Heart right ventricle (tissue), 16 donors: ENCODE data around the gene PRDM16. TPM values are rescaled to one million over a fixed set of nuclear protein-coding genes. Genes with fewer than 3 reads are reported as not detected.

Experiments used
- ATAC-seq, 8 donors: fragments of 200-7000 bp; cut with Tn5 transposase; one replicate each; pipeline ENCODE4 v1.9.1; 2020; ENCODE audit warnings: mild to moderate bottlenecking in 8 of 8, moderate library complexity in 8 of 8, moderate number of reproducible peaks in 1 of 8
- DNase-seq, 2 donors: peaks; one replicate each; pipeline ENCODE4 v3.0.0-alpha.2; 2020
- H3K27ac ChIP-seq, 10 donors: fragments of 200-600 bp; sonication (generic) in 2 of 10; one replicate each; pipeline versions ENCODE4 v1.5.0 to v1.8.0; 2020 to 2022; ENCODE audit warnings: mild to moderate bottlenecking in 3 of 10
- H3K27me3 ChIP-seq, 7 donors: fragments of 200-600 bp; one replicate each; pipeline ENCODE4 v1.8.0; 2021 to 2022; ENCODE audit warnings: mild to moderate bottlenecking in 2 of 7
- H3K36me3 ChIP-seq, 9 donors: fragments of 200-600 bp; sonication (generic) in 1 of 9; one replicate each; pipeline versions ENCODE4 v1.5.0 to v1.8.0; 2020 to 2022; ENCODE audit warnings: mild to moderate bottlenecking in 2 of 9
- H3K4me1 ChIP-seq, 9 donors: fragments of 200-600 bp; sonication (generic) in 1 of 9; one replicate each; pipeline versions ENCODE4 v1.5.0 to v1.8.0; 2020 to 2022; ENCODE audit warnings: mild to moderate bottlenecking in 4 of 9
- H3K4me3 ChIP-seq, 10 donors: fragments of 200-600 bp; sonication (generic) in 2 of 10; one replicate each; pipeline versions ENCODE4 v1.5.0 to v1.8.0; 2020 to 2022; ENCODE audit warnings: mild to moderate bottlenecking in 7 of 10, moderate library complexity in 2 of 10
- H3K9me3 ChIP-seq, 11 donors: fragments of 200-600 bp in 10 of 11; sonication (generic) in 2 of 11; one replicate each; pipeline versions ENCODE4 v1.5.0 to v1.8.0; 2013 to 2022; ENCODE audit warnings: mild to moderate bottlenecking in 2 of 11, control low read depth in 1 of 11, moderate library complexity in 1 of 11
- CTCF ChIP-seq, 9 donors: fragments of 200-600 bp; sonication (generic) in 2 of 9; IDR thresholded peaks; one replicate each; pipeline versions ENCODE4 v1.5.0 to v1.8.0; 2021 to 2022; ENCODE audit warnings: antibody characterized with exemption in 9 of 9, mild to moderate bottlenecking in 5 of 9, moderate library complexity in 1 of 9
- WGBS, 2 donors: extraction: QIAGEN DNeasy Blood & Tissue Kit; methylation state at CpG; one replicate each; pipeline ENCODE4 v1.1.7; 2013; ENCODE audit warnings: inconsistent platforms in 1 of 2; 5-methylcytosine and 5-hydroxymethylcytosine counted together
- intact Hi-C, 10 donors: fragments of 100-400 bp; cut with DNase I; formaldehyde crosslinking; loops; one replicate each; pipeline versions ENCODE4 v1.11.1 to v1.14.2; 2022
- polyA plus RNA-seq, 2 donors: library from polyadenylated mRNA; stranded (reverse); fragments of 200-250 nt; gene quantifications; one replicate each; pipeline ENCODE4 v1.2.3, GENCODE V29; 2013
- total RNA-seq, 10 donors: library from RNA; stranded (reverse); fragmentation: NEBNext Ultra II Directional in 3 of 10; extraction: Animal tissue kit (Norgen Biotek cat#: 25700) in 3 of 10; gene quantifications; one replicate each; pipeline versions ENCODE4 v1.2.1 to v1.2.4, GENCODE V29; 2021 to 2023
- donor health status: Arrhythmogenic right ventricular cardiomyopathy.
- donor health status: ischemic (EF 13 %, LVEDD 7.1; RV severe dilation, severe dysfunction).
- donor health status: healthy with polysubstance abuse.
- donor health status: DM: no; HTN: yes; CAD: no.
- donor health status: DM: no; HTN: no; CAD: no.
- donor health status: ischemic (EF 25% LVEDD 6.9; RV normal size, moderate dysfunction).
- donor health status: ischemic (EF 25% LVEDD 5.7; RV mildly dilated, moderate dysfunction).
- donor health status: healthy.
- donor health status: DM: yes; HTN: yes; CAD: no.
- donor health status: Ischemic cardiomyopathy.
- donor health status: ischemic (EF 35%, LVEDD 5.7; RV mildly dilated, moderate dysfunction).
- donor health status: nonischemic (EF 11% LVEDD 7.7; RV severe dilation, severe dysfunction).
- donor health status: DM: yes; HTN: yes; CAD: no.
- donor health status: PGD.
- donor health status: ischemic (EF 29% LVEDD 5.4; RV normal size, mild dysfunction).
- donor health status: nonischemic (EF 23%, LVEDD 6.1; RV moderate dilation, normal function).

Gene PRDM16
- total and polyA plus RNA-seq, 12 donors: 4.1 to 25.9 (median 14.8) TPM

- H3K36me3 ChIP-seq: no peaks in the 10 kb centered on the region
- 72 to 83% methylated on average over 34 of the region's 34 CpGs for WGBS, 2 donors
- peaks cover 0 to 18% (median 0%) of the 10 kb centered on the region in 7 donors for H3K27me3 ChIP-seq
- H3K27ac ChIP-seq: no peak overlapping the region
- intact Hi-C loops: loop anchor here in 3 of 10 donors (5.0 to 10.0 kb wide), 2 partner anchors 98 to 100 kb away; no protein-coding TSS in a partner anchor
- H3K9me3 ChIP-seq: no peaks in the 10 kb centered on the region
- peaks cover 39 to 74% (median 60%) of the 10 kb centered on the region in 9 donors for H3K4me1 ChIP-seq
- TF ChIP-seq CTCF (IDR thresholded peaks at IDR 0.05): no peak
- no peak for DNase-seq
- no peak overlapping the region for H3K4me3 ChIP-seq
- no peak for ATAC-seq
Measured at GRCh38 chr1:3172431-3173380, 103.7 kb downstream of the PRDM16 start.

- DNase-seq (no peak), ATAC-seq (no peak)
- Histone ChIP-seq H3K4me3 (no peak overlapping the region), H3K27ac (peak overlapping the region in 8 of 10 donors; percentile 40 to 81 (median 64)), H3K27me3 (peaks cover 0 to 18% (median 0%) of the 10 kb centered on the region in 7 donors), H3K36me3 (no peaks in the 10 kb centered on the region), H3K9me3 (no peaks in the 10 kb centered on the region), H3K4me1 (peaks cover 39 to 72% (median 60%) of the 10 kb centered on the region in 9 donors)
- intact Hi-C loops: loop anchor here in 3 of 10 donors (5.0 to 10.0 kb wide), 2 partner anchors 99 to 101 kb away; no protein-coding TSS in a partner anchor
- WGBS, 2 donors: 81 to 86% methylated on average over 30 of the region's 30 CpGs
- TF ChIP-seq CTCF (IDR thresholded peaks at IDR 0.05): no peak
Measured at GRCh38 chr1:3173381-3173980, 104.5 kb downstream of the PRDM16 start.

GRCh38 chr1:3174487-3175247, 105.7 kb downstream of the PRDM16 start:
- 6% methylated on average over 22 of the region's 22 CpGs for WGBS, 2 donors
- intact Hi-C loops: loop anchor here in 3 of 10 donors (5.0 to 10.0 kb wide), 2 partner anchors 100 to 102 kb away; no protein-coding TSS in a partner anchor
- H3K4me1 ChIP-seq: peaks cover 38 to 61% (median 53%) of the 10 kb centered on the region in 9 donors

More at GRCh38 chr1:3174487-3175247, 105.7 kb downstream of the PRDM16 start:
- Histone ChIP-seq H3K9me3 (no peaks in the 10 kb centered on the region), H3K4me3 (peak overlapping the region in 7 of 10 donors; percentile 2 to 45 (median 22)), H3K27ac (peak overlapping the region in 9 of 10 donors; percentile 7 to 81 (median 64)), H3K36me3 (no peaks in the 10 kb centered on the region), H3K27me3 (peaks cover 0 to 18% (median 0%) of the 10 kb centered on the region in 7 donors)
- peak in 1 of 9 donors; percentile 12 for TF ChIP-seq CTCF (IDR thresholded peaks at IDR 0.05)
- ATAC-seq (peak; percentile 25 to 74 (median 66)), DNase-seq (peak; percentile 75 to 76)
